Neutrophil (primary cell): Measurements from ENCODE around the gene CAPN8.

Source experiments
- H3K27ac ChIP-seq: fragments of 200-600 bp; sonication (generic); 2 replicates; pipeline ENCODE4 v1.5.1; 2016; ENCODE audit warnings: mild to moderate bottlenecking, moderate library complexity
- H3K27me3 ChIP-seq: fragments of 200-600 bp; sonication (generic); 2 replicates; pipeline ENCODE4 v1.6.0; 2016; ENCODE audit warnings: mild to moderate bottlenecking
- H3K36me3 ChIP-seq: fragments of 200-600 bp; sonication (generic); 2 replicates; pipeline ENCODE4 v1.5.1; 2017
- H3K4me1 ChIP-seq, 2 experiments: fragments of 200-600 bp in 1 of 2; sonication (generic) in 1 of 2; 1 replicate in 1 of 2; 2 replicates in 1 of 2; pipeline versions ENCODE4 v1.5.1 to v1.6.1; 2013 to 2016; ENCODE audit warnings: low read depth in 1 of 2, low read length in 1 of 2, mild to moderate bottlenecking in 1 of 2, moderate library complexity in 1 of 2; ENCODE audit not compliant: control insufficient read depth in 1 of 2, insufficient read depth in 1 of 2
- H3K4me3 ChIP-seq, 2 experiments: fragments of 200-600 bp in 1 of 2; sonication (generic) in 1 of 2; 1 replicate in 1 of 2; 2 replicates in 1 of 2; pipeline ENCODE4 v1.5.1; 2013 to 2016; ENCODE audit warnings: low read depth in 1 of 2, low read length in 1 of 2, mild to moderate bottlenecking in 1 of 2, moderate library complexity in 1 of 2
- H3K9me3 ChIP-seq: fragments of 200-600 bp; sonication (generic); 2 replicates; pipeline ENCODE4 v1.5.1; 2016
- CTCF ChIP-seq: fragments of 200-600 bp; sonication (generic); IDR thresholded peaks from 2 replicates; pipeline ENCODE4 v1.5.1; 2016; ENCODE audit warnings: antibody characterized with exemption

CAPN8 gene

DNA sequence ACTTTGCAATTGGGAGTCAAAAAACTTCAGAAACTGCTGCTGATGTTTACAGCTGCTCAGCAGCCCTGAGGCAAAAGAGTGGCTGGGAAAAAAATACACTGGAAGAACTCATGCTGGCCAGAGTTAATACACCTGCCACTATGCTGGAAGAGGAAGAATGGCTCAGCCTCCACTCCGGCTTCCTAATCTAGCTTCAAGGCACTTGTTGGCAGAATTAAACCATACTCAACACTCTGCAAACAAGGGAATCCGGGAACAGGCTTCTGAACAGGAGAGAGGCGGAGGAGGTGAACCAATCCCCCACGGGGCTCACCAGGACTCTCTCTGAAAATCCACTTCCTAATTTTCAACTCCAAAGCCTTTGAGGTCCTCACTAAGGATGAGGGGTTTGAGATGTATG, 152.2 kb downstream of the CAPN8 start:
- Histone ChIP-seq H3K4me1 (no peaks in the 10 kb centered on the region), H3K27me3 (peaks cover 7% of the 10 kb centered on the region), H3K9me3 (no peaks in the 10 kb centered on the region), H3K36me3 (no peaks in the 10 kb centered on the region), H3K27ac (no peak overlapping the region), H3K4me3 (no peak overlapping the region)
- no peak for TF ChIP-seq CTCF

DNA sequence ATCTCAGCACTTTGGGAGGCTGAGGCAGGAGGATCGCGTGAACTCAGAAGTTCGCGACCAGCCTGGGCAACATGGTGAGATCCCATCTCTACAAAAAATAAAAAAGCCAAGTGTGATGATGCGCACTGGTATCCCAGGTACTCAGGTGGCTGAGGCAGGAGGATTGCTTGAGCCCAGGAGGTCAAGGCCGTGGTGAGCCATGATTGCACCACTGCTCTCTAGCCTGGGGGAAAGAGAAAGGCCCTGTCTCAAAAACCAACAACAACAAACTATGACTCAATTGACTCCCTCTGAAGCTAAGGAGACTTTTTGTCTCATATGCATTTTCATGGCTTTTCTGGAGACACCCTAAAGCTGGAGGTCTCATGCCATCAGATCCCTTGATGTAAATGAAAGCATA, 153.4 kb downstream of the CAPN8 start:
- Histone ChIP-seq H3K4me1 (no peaks in the 10 kb centered on the region), H3K4me3 (no peak overlapping the region), H3K36me3 (no peaks in the 10 kb centered on the region), H3K27me3 (peaks cover 7% of the 10 kb centered on the region), H3K27ac (no peak overlapping the region), H3K9me3 (no peaks in the 10 kb centered on the region)
- TF ChIP-seq CTCF = no peak

DNA sequence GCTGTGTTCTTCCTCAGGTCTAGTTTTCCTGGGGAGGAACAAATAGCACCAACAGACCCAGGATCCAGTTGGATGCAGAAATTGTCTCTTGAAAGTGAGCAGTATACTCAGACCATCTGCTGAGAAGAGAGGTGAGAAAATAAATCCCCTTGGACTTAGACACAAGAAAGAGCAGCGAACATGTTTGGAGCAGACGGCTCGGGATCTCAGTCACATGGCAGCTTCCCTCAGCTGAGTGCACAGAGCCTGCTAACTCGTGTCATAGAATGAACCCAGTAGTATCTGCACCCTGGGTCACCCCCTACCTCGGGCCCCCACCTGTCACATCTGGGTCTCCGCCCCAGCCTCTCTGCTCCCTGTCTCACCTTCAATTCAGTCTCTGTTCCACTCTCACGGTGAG, 156.7 kb downstream of the CAPN8 start:
- no peaks in the 10 kb centered on the region for H3K4me1 ChIP-seq
- no peaks in the 10 kb centered on the region for H3K36me3 ChIP-seq
- no peak for TF ChIP-seq CTCF
- no peaks in the 10 kb centered on the region for H3K27me3 ChIP-seq
- H3K4me3 ChIP-seq = no peak overlapping the region
- H3K9me3 ChIP-seq = no peaks in the 10 kb centered on the region
- H3K27ac ChIP-seq = no peak overlapping the region

DNA sequence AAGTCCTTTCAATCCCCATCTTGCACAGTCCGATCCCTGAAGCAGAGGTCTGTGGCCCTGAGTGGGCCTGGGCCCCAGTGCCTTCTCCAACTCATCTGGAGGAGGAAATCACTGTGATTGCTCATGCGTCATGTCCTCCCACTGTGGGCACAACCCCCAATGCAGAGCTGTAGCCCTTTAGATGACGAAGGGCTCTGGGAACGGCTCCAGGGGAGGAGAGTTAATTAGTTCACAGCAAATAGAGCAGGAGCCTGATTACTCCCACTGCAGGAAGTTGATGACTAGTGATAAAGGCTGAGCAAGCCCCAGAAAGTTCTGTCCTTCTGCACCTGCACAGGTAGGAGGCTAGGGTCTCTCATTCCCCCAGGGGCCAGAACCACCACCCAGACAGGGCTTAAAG, 160.8 kb downstream of the CAPN8 start:
- Histone ChIP-seq H3K4me3 (no peak overlapping the region), H3K4me1 (no peaks in the 10 kb centered on the region), H3K27ac (no peak overlapping the region), H3K27me3 (no peaks in the 10 kb centered on the region), H3K36me3 (no peaks in the 10 kb centered on the region), H3K9me3 (no peaks in the 10 kb centered on the region)
- TF ChIP-seq CTCF = no peak

- Histone ChIP-seq H3K9me3 (no peaks in the 10 kb centered on the region), H3K4me3 (no peak overlapping the region), H3K27ac (no peak overlapping the region), H3K27me3 (no peaks in the 10 kb centered on the region), H3K4me1 (no peaks in the 10 kb centered on the region), H3K36me3 (no peaks in the 10 kb centered on the region)
- no peak for TF ChIP-seq CTCF
These were observed 162.2 kb downstream of the CAPN8 start for GRCh38 chr1:223503348-223503747.
